BLaER1 treated with 17β-estradiol and CSF1 and Interleukin-3, amounts not matched to agents 10 nM and 100 nM (cell line): ENCODE results near the gene SRGAP1.
"Not testable (repeated sequence)": the region's sequence is repeated elsewhere in the genome, so short reads cannot be mapped to it uniquely, and the experiment has no call there.

Experiments used
- H3K27ac ChIP-seq, 11 experiments: shearing (Covaris generic); formaldehyde crosslinking; 2 replicates each; pipeline ENCODE4 v1.8.1; 2022
- H3K27me3 ChIP-seq, 11 experiments: shearing (Covaris generic); formaldehyde crosslinking; 2 replicates each; pipeline ENCODE4 v1.8.1; 2022
- H3K36me3 ChIP-seq, 11 experiments: shearing (Covaris generic); formaldehyde crosslinking; 2 replicates each; pipeline ENCODE4 v1.8.1; 2022
- H3K4me1 ChIP-seq, 10 experiments: shearing (Covaris generic); formaldehyde crosslinking; 2 replicates each; pipeline ENCODE4 v1.8.1; 2022
- H3K4me2 ChIP-seq, 11 experiments: shearing (Covaris generic); formaldehyde crosslinking; 2 replicates each; pipeline ENCODE4 v1.8.1; 2022
- H3K4me3 ChIP-seq, 10 experiments: shearing (Covaris generic); formaldehyde crosslinking; 2 replicates each; pipeline ENCODE4 v1.8.1; 2022
- H3K9ac ChIP-seq, 11 experiments: shearing (Covaris generic); formaldehyde crosslinking; 2 replicates each; pipeline ENCODE4 v1.8.1; 2022
- H3K9me3 ChIP-seq, 11 experiments: shearing (Covaris generic); formaldehyde crosslinking; replicated peaks in 1 of 11; 2 replicates each; pipeline ENCODE4 v1.8.1; 2022
- H4K20me1 ChIP-seq, 11 experiments: shearing (Covaris generic); formaldehyde crosslinking; 2 replicates each; pipeline ENCODE4 v1.8.1; 2022
- Cebpa-rat ChIP-seq, 11 experiments: shearing (Covaris generic); IDR thresholded peaks; 2 replicates each; pipeline ENCODE4 v1.8.1; 2022

The SRGAP1 gene

GRCh38 chr12:63857771-63858670, 13.5 kb downstream of the SRGAP1 start:
- H3K27ac ChIP-seq: no peak overlapping the region
- H3K9ac ChIP-seq: no peak overlapping the region
- no peaks in the 10 kb centered on the region for H3K9me3 ChIP-seq
- no peaks in the 10 kb centered on the region for H3K36me3 ChIP-seq
- H3K4me2 ChIP-seq: no peak overlapping the region
- no peak for TF ChIP-seq Cebpa-rat (IDR thresholded peaks at IDR 0.05)
- no peaks in the 10 kb centered on the region for H4K20me1 ChIP-seq
- no peaks in the 10 kb centered on the region for H3K27me3 ChIP-seq
- no peak overlapping the region for H3K4me3 ChIP-seq
- no peaks in the 10 kb centered on the region for H3K4me1 ChIP-seq

- H3K27ac ChIP-seq, H3K9ac ChIP-seq, H3K4me3 ChIP-seq, H4K20me1 ChIP-seq, H3K27me3 ChIP-seq, H3K36me3 ChIP-seq, H3K4me2 ChIP-seq, H3K9me3 ChIP-seq, H3K4me1 ChIP-seq: not testable (repeated sequence)
Observed at GRCh38 chr12:63859880-63860279, 15.4 kb downstream of the SRGAP1 start.

GRCh38 chr12:63862187-63862968, 17.9 kb downstream of the SRGAP1 start:
- H3K4me2 ChIP-seq: no peak overlapping the region
- H3K36me3 ChIP-seq: no peaks in the 10 kb centered on the region
- H4K20me1 ChIP-seq: no peaks in the 10 kb centered on the region
- H3K9ac ChIP-seq: no peak overlapping the region
- H3K27ac ChIP-seq: no peak overlapping the region
- H3K4me1 ChIP-seq: no peaks in the 10 kb centered on the region
- no peaks in the 10 kb centered on the region for H3K9me3 ChIP-seq
- TF ChIP-seq Cebpa-rat (IDR thresholded peaks at IDR 0.05): no peak
- H3K27me3 ChIP-seq: no peaks in the 10 kb centered on the region
- H3K4me3 ChIP-seq: no peak overlapping the region

- Histone ChIP-seq H3K36me3 (no peaks in the 10 kb centered on the region), H3K4me3 (no peak overlapping the region), H3K4me2 (no peak overlapping the region), H4K20me1 (no peaks in the 10 kb centered on the region), H3K9me3 (no peaks in the 10 kb centered on the region), H3K9ac (no peak overlapping the region), H3K27me3 (no peaks in the 10 kb centered on the region), H3K27ac (no peak overlapping the region), H3K4me1 (no peaks in the 10 kb centered on the region)
- no peak for TF ChIP-seq Cebpa-rat (IDR thresholded peaks at IDR 0.05)
Observed at GRCh38 chr12:63862969-63863230, 18.4 kb downstream of the SRGAP1 start.

GRCh38 chr12:63863658-63864453, 19.4 kb downstream of the SRGAP1 start:
- Histone ChIP-seq H3K9ac (no peak overlapping the region), H3K4me3 (no peak overlapping the region), H3K27me3 (no peaks in the 10 kb centered on the region), H4K20me1 (no peaks in the 10 kb centered on the region), H3K4me2 (no peak overlapping the region), H3K4me1 (no peaks in the 10 kb centered on the region), H3K36me3 (no peaks in the 10 kb centered on the region), H3K9me3 (no peaks in the 10 kb centered on the region), H3K27ac (no peak overlapping the region)
- TF ChIP-seq Cebpa-rat (IDR thresholded peaks at IDR 0.05): no peak

- no peak for TF ChIP-seq Cebpa-rat (IDR thresholded peaks at IDR 0.05)
- Histone ChIP-seq H3K9ac (no peak overlapping the region), H3K4me2 (no peak overlapping the region), H3K36me3 (no peaks in the 10 kb centered on the region), H3K4me1 (no peaks in the 10 kb centered on the region), H3K4me3 (no peak overlapping the region), H3K9me3 (no peaks in the 10 kb centered on the region), H3K27ac (no peak overlapping the region), H3K27me3 (no peaks in the 10 kb centered on the region), H4K20me1 (no peaks in the 10 kb centered on the region)
Observed at GRCh38 chr12:63864454-63864706, 19.9 kb downstream of the SRGAP1 start.

- H3K9ac ChIP-seq: no peak overlapping the region
- no peaks in the 10 kb centered on the region for H3K27me3 ChIP-seq
- no peak for TF ChIP-seq Cebpa-rat (IDR thresholded peaks at IDR 0.05)
- H3K27ac ChIP-seq: no peak overlapping the region
- no peaks in the 10 kb centered on the region for H3K9me3 ChIP-seq
- H3K4me2 ChIP-seq: no peak overlapping the region
- H3K4me1 ChIP-seq: no peaks in the 10 kb centered on the region; a peak in 1 of 20 replicates
- no peak overlapping the region for H3K4me3 ChIP-seq
- no peaks in the 10 kb centered on the region for H3K36me3 ChIP-seq
- H4K20me1 ChIP-seq: no peaks in the 10 kb centered on the region
Observed at GRCh38 chr12:63865448-63865847, 20.9 kb downstream of the SRGAP1 start.

- Histone ChIP-seq H3K9ac (no peak overlapping the region), H3K4me1 (no peaks in the 10 kb centered on the region; a peak in 1 of 20 replicates), H3K27ac (no peak overlapping the region), H3K9me3 (no peaks in the 10 kb centered on the region), H3K36me3 (no peaks in the 10 kb centered on the region), H3K4me3 (no peak overlapping the region), H4K20me1 (no peaks in the 10 kb centered on the region), H3K4me2 (no peak overlapping the region), H3K27me3 (no peaks in the 10 kb centered on the region)
- TF ChIP-seq Cebpa-rat (IDR thresholded peaks at IDR 0.05): no peak
Observed at GRCh38 chr12:63867053-63867452, 22.6 kb downstream of the SRGAP1 start.

- no peaks in the 10 kb centered on the region; a peak in 1 of 20 replicates for H3K4me1 ChIP-seq
- no peak overlapping the region for H3K27ac ChIP-seq
- H4K20me1 ChIP-seq: no peaks in the 10 kb centered on the region
- no peaks in the 10 kb centered on the region for H3K27me3 ChIP-seq
- no peak overlapping the region for H3K4me2 ChIP-seq
- H3K36me3 ChIP-seq: no peaks in the 10 kb centered on the region
- no peak for TF ChIP-seq Cebpa-rat (IDR thresholded peaks at IDR 0.05)
- no peaks in the 10 kb centered on the region for H3K9me3 ChIP-seq
- H3K9ac ChIP-seq: no peak overlapping the region
- H3K4me3 ChIP-seq: no peak overlapping the region
Observed at GRCh38 chr12:63869656-63870055, 25.2 kb downstream of the SRGAP1 start.
